ENCODE data around the gene RNASE1.
A peak's percentile ranks its signal among the peaks of the same experiment; 100 is the strongest.

Gene RNASE1

DNA sequence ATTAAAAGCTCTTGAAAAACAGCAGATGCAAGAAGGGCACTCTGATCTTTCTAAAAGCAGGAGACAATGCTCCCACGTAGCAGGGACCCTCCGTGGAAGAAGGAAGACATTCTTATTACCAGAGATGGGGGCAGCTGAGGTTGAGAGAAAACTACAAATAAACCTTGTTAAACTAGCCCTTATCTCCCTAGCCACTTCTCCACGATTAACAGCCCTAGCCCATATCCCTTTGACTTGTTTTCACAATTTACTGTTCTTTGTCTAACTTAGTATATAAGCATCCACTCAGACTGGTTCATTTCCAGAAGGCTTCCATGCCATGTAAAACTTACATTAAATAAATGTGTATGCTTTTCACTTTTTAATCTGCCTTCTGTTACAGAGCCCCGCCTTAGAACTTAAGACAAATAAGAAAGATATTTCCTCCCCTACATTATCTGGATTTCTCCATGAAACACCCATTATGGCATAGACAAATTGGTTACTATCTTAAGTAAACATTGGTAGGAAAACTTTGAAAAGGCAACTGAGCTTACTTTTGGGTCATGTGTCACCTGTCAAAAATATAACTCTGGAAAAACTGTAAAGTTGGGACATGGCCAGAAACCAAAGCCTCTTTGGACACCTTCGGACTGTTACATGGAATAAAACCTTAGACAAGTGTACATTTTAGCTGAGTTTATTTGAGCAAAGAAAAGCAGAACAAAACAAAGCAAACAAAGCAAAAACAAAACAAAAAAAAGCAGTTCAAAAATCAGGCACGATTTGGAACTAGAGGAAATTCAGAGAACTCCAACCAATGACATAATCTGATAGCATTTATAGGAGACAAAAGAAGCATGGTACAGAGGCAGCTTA is 4.9 kb upstream of the RNASE1 start:
- DNase-seq, result no peak

- no peak for DNase-seq
Measured at GRCh38 chr14:20805485-20805884, 2.8 kb upstream of the RNASE1 start.

DNA sequence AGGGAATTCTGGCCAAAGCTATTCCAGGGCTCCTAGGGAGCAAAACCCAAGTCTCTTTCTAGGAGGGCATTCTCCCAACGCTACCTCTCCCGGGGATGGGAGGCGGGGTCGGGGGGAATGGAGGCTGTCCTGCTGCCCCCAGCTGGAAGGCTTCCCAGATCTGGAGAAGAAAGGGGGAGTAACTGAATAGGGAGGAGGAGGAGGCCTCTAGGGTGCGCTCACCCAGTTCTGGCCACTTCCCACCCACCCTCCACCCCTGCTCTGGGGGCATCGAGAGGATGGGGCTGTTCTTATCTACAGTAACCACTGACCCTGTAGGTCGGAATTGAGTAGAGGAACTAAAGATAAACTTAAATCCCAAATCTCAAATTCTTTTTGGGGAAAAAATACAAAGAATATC is 579 bp upstream of the RNASE1 start:
- no peak for DNase-seq

DNA sequence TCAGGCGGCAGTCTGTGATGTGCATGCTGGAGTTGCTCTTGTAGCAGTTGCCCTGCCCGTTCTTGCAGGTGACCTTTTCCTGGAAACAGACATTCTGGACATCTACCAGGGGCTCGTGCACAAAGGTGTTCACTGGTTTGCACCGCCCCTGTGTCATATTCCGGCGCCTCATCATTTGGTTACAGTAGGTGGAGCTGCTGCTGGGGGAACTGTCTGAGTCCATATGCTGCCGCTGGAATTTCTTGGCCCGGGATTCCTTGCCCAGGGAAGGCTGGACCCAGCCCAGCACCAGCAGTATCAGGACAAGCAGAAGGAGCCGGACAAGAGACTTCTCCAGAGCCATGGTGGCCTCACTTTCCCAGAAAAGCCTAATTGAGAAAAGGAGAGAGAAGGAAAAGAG is 918 bp downstream of the RNASE1 start:
- DNase-seq, result no peak

DNA sequence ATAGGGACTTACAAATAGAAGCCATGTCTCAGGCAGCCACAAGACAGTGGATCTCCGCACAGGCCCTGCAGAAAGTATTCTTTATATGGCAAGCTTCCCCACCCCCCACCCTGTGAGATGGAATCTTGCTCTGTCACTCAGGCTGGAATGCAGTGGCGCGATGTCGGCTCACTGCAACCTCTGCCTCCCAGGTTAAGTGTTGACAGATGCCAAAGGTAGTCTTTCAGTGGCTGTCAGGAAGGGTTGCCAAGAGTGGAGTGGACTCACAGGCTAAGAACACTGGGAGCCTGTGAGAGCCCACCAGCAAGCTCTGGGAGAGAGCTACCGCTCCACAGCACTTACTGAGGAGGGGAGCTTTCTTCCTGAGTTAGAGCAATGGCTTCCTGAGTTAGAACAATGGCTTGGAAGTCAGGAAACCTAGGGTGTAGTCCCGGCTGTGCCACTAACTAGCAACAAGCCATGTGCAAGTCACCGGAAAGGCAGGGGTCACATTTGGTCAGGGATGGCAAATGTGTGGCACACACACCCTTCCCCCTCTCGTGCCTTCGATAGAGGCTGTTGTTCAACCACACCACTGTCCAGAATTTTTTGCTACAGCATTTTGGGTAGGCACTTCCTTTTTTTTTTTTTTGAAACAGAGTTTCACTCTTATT is 2.6 kb downstream of the RNASE1 start:
- peak; percentile 66 for DNase-seq

- DNase-seq, result no peak
Measured at GRCh38 chr14:20799456-20799891, 3.2 kb downstream of the RNASE1 start.

DNA sequence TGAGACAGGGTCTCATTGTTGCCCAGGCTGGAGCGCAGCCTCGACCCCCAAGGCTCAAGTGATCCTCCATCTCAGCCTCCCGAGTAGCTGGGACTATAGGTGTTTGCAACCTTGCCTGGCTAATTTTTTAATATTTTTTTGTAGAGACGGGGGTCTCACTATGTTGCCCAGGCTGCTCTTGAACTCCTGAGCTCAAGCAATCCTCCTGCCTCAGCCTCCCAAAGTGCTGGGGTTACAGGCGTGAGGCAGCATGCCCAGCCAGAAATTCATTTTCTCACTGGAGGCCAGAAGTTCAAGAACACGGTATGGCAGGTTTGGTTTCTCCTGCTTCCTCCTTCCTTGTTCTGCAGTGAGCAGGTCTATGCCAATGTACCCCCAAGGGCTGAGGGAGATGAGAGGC is 3.7 kb downstream of the RNASE1 start:
- DNase-seq, result no peak

- no peak for DNase-seq
Measured at GRCh38 chr14:20798318-20798717, 4.3 kb downstream of the RNASE1 start.

GRCh38 chr14:20797164-20797563 is 5.5 kb downstream of the RNASE1 start:
- no peak for DNase-seq

DNA sequence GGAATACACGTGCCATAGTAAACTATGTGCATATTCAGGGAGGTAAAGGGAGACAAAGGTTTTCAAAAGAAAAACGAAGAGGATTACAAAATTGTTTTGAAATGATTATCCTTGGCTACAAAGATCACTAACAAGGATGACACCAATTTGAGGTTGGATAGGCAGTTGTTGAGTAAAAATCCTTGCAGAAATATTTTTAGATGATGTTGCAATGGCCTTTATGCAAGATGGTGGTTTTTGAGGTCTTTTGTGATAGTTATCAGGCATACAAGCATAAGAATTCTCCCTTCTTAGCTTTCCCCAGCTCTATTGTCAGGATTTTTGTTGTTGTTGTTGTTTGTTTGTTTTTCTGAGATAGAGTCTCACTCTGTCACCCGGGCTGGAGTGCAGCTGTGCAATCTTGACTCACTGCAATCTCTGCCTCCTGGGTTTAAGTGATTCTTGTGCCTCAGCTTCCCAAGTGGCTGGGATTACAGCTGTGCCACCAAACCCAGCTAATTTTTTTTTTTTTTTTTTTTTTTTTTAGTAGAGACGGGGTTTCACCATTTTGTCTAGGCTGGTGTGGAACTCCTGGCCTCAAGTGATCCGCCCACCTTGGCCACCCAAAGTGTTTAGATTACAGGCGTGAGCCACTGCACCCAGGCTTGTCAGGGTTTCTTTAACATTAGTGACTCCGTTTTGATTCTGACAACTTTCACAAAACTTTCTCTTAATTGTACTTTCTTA is 7.8 kb downstream of the RNASE1 start:
- no peak for DNase-seq

DNA sequence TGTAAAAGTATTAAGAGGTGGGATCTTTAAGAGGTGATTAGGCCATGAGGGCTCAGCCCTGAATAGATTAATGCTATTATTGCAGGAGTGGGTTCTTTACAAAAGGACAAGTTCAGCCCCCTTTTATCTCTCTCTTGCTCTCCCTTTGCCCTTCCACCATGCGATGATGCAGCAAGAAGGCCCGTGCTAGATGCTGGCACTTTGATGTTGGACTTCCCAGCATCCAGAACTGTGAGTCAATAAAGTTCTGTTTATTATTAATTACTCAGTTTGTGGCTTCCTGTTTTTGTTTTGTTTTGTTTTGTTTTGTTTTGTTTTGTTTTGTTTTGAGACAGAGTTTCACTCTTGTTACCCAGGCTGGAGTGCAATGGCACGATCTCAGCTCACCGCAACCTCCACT is 10.1 kb downstream of the RNASE1 start:
- DNase-seq, result no peak

DNA sequence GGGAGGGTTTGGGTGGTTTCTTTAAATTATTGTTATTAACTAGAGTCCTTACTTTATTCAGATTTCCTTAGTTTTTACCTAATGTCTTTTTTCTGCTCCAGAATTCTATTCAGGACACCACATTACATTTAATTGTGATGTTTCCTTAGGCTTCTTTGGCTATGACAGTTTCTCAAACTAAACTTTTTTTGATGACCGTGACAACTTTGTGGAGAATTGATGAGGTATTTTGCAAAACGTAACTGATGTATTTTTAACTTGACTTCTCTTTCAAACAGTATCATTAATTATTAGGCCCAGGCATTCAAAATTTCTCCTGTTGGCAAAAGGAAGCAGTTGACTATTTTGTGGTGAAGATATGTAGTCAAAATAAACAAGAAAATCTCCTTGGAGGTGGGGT is 11.0 kb downstream of the RNASE1 start:
- DNase-seq, result no peak

GRCh38 chr14:20791187-20791586 is 11.5 kb downstream of the RNASE1 start:
- no peak for DNase-seq

DNA sequence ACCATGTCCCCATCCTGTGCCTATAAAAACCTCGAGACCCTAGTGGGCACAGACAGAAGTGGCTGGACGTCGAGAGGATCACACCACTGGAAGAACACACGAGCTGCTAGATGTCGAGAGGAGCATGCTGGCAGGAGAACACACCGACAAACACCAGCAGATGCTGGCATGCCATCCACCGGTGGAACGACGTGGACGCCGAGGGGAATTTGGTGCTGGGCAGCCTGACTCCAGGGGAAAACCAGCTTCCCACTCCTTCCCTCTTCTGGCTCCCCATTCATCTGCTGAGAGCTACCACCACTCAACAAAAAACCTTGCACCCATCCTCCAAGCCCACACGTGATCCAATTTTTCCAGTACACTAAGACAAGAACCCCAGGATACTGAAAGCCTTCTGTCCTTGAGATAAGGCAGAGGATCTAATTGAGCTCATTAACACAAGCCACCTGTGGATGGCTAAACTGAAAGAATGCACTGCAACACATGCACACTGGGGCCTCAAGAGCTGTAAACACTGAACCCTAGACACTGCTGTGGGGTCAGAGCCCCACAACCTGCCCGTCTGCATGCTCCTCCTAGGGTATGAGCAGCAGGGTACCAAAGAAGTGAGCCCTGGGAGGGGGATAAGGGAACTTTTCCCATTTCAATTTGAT is 12.1 kb downstream of the RNASE1 start:
- no peak for DNase-seq

GRCh38 chr14:20789230-20789813 is 13.3 kb downstream of the RNASE1 start:
- DNase-seq, result no peak

DNA sequence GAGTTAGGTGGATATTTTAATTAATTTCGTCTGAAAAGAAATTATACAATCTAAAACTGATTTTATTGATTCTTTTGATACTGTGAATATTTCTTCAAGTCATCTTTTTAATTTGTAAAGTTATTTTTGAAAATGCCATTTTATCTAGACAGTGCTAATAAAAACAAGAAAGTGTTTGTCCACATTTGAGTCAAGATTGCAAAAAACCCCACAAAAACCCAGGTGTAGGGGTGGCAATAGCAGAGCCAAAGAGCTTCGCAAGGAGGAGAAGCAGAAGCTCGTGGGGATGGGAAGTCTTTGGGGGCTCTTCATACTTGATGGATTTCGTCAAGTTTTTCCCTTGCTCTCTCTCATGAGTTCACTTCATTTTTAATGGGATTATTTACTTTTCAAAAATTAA is 15.6 kb downstream of the RNASE1 start:
- no peak for DNase-seq

DNA sequence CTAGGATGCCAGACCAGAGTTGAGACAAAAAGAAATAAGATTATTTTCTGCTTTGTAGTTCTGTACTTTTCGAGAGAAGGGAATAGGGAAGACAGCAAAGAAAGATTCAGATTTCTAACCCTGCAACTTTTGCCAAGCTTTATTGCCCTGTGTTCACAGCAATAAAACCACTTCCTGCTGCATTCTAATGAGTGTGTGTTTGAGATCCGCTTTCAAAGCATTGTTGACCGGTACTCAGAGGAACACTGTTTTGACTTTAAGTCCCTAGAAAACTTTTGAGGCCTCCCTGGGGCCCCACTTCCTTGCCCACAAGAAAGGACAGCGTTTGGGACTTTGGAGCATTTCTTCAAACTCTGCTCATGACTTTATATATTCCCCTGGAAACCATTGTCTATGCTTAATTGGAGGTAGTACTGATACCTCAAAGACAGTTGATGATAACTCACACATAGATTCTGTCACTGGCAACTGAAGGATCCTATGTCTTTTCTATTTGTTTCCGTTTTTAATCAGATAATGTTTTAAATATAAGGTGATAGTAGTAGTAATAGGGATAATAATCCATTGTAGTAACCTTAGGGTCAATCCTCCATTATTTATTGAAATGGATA is 20.3 kb downstream of the RNASE1 start:
- no peak for DNase-seq

DNA sequence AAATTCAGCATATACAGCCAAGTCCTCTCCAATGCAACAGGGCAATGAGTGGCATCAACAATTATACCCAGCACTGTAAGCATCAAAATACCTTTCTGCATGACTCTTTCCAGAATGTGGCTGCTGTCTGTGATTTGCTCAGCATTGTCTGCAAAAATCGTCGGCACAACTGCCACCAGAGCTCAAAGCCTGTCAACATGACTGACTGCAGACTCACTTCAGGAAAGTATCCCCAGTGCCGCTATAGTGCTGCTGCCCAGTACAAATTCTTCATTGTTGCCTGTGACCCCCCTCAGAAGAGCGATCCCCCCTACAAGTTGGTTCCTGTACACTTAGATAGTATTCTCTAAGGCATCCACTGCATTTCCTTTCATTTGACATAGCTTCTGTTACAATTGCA is 20.8 kb downstream of the RNASE1 start:
- DNase-seq, result no peak

DNA sequence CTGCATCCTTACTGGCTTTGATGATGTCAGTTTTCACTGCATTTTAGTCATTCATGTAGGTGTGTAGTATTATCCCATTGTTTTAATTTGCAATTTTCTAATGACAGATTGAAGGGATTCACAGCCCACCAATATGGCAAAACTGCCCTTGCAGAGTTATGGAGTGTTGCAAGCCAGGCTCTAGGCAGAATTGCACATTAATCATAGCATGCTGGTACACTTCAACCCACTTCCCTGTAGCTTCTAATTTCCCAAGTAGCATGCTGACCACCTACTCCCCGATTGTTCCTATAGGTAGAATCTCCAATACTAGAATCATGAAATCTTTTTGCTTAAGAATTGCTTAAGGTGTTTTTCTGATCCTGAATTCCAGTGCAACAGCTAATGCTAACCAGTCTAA is 26.7 kb downstream of the RNASE1 start:
- DNase-seq, result no peak

DNA sequence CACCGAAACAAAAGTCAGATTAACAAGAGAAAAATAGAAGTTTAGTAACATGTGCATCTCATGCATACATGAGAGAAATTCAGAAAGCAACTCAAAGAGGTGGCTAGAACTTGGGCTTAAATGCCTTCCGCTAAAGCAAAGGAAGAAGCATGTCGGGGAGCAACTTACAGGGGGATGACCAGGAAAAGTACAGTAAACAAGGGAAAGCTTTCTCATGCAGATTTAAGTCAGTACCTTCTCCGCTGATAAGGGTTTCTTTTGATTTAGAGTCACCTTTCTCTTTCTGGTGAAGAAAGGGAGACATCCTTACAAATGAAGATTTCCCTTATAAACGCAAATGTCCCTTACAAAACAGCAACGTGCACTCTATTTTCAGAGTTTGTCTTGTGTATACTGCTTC is 27.6 kb downstream of the RNASE1 start:
- no peak for DNase-seq

DNA sequence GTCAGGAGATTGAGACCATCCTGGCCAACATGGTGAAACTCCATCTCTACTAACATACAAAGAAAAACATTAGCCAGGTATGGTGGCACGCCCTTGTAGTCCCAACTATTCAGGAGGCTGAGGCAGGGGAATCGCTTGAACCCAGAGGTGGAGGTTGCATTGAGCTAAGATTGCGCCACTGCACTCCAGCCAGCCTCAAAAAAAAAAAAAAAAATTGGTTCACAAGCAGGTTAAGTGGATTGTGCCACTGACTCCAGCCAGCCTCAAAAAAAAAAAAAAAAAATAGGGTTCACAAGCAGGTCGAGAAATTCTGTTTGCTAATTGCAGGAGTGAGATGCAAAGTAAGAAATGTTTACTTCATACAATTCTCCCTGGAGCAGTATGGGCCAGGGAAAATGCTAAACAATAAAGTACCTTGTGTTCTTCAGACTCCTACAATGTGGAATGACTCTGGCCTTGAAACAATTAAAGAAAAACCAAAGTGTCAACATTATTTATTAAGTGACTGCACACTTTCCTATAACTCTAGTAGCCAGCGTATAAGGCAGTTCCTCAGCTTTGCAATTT is 28.3 kb downstream of the RNASE1 start:
- DNase-seq, result no peak

DNA sequence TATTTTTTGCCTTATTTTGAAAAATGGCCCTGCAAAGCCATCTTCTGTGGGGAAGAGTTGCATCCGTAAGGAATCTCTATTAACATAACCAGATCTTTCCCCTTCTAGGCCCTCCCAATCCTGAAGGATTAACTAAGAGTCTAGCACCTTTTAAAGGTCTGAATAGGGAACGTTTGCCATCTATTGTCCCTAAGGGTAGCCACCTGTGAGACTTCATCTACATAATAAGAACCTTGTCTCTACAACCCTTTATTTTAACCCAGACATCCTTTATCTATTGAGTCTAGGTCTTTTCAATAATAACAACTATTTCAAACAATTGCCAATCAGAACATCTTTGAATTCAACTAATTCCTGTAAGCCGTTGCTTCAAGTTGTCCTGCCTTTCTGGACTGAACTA is 30.0 kb downstream of the RNASE1 start:
- DNase-seq, result no peak
